HL-60 (cell line): ENCODE measurements around the gene SACS.

Experiments used
- DNase-seq, 2 experiments: peaks; one replicate each; pipeline ENCODE4 v3.0.0-alpha.2; 2010 to 2020; ENCODE audit warnings: low read depth in 1 of 2, low spot score in 1 of 2
- H3K27ac ChIP-seq: fragments of 250-450 bp; sonication (Bioruptor Pico); replicated peaks from 2 replicates; pipeline ENCODE4 v1.5.1; 2020; ENCODE audit warnings: mild to moderate bottlenecking, moderate library complexity
- H3K27me3 ChIP-seq: fragments of 250-450 bp; sonication (Bioruptor Pico); 2 replicates; pipeline ENCODE4 v1.5.1; 2021; ENCODE audit warnings: mild to moderate bottlenecking, moderate library complexity; ENCODE audit not compliant: insufficient read depth, poor library complexity, severe bottlenecking
- H3K4me3 ChIP-seq: replicated peaks from 2 replicates; pipeline ENCODE4 v1.5.1; 2011; ENCODE audit warnings: mild to moderate bottlenecking, control low read depth, low read length; ENCODE audit not compliant: insufficient read depth
- GABPA ChIP-seq: IDR thresholded peaks from 2 replicates; pipeline ENCODE4 v1.6.1; 2012; ENCODE audit warnings: low read depth
- POLR2AphosphoS5 ChIP-seq: IDR thresholded peaks from 2 replicates; pipeline ENCODE4 v1.6.1; 2012; ENCODE audit warnings: low read depth
- SPI1 ChIP-seq: IDR thresholded peaks from 2 replicates; pipeline ENCODE4 v1.6.1; 2012; ENCODE audit warnings: low read depth, mild to moderate bottlenecking, borderline replicate concordance
- long read RNA-seq: library from polyadenylated mRNA; unstranded; transcript quantifications from one replicate; pipeline ENCODE4 v2.0.0, GENCODE V29; 2020
- TF ChIP-seq, protein P1 (sequence below): IDR thresholded peaks from one replicate; pipeline ENCODE4 v1.5.1; 2011; ENCODE audit warnings: low read length, control low read depth, inconsistent platforms; ENCODE audit not compliant: insufficient read depth
- TF ChIP-seq, protein P2 (sequence below): IDR thresholded peaks from 2 replicates; pipeline ENCODE4 v1.6.1; 2012; ENCODE audit warnings: low read depth; ENCODE audit not compliant: insufficient replicate concordance

The SACS gene, protein sequence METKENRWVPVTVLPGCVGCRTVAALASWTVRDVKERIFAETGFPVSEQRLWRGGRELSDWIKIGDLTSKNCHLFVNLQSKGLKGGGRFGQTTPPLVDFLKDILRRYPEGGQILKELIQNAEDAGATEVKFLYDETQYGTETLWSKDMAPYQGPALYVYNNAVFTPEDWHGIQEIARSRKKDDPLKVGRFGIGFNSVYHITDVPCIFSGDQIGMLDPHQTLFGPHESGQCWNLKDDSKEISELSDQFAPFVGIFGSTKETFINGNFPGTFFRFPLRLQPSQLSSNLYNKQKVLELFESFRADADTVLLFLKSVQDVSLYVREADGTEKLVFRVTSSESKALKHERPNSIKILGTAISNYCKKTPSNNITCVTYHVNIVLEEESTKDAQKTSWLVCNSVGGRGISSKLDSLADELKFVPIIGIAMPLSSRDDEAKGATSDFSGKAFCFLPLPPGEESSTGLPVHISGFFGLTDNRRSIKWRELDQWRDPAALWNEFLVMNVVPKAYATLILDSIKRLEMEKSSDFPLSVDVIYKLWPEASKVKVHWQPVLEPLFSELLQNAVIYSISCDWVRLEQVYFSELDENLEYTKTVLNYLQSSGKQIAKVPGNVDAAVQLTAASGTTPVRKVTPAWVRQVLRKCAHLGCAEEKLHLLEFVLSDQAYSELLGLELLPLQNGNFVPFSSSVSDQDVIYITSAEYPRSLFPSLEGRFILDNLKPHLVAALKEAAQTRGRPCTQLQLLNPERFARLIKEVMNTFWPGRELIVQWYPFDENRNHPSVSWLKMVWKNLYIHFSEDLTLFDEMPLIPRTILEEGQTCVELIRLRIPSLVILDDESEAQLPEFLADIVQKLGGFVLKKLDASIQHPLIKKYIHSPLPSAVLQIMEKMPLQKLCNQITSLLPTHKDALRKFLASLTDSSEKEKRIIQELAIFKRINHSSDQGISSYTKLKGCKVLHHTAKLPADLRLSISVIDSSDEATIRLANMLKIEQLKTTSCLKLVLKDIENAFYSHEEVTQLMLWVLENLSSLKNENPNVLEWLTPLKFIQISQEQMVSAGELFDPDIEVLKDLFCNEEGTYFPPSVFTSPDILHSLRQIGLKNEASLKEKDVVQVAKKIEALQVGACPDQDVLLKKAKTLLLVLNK (N-terminal part only)
- long read RNA-seq, partial matches to known transcripts: 7 of 17 reads
- long read RNA-seq, other reads (novel, unspliced or antisense): 10 of 17 reads

DNA sequence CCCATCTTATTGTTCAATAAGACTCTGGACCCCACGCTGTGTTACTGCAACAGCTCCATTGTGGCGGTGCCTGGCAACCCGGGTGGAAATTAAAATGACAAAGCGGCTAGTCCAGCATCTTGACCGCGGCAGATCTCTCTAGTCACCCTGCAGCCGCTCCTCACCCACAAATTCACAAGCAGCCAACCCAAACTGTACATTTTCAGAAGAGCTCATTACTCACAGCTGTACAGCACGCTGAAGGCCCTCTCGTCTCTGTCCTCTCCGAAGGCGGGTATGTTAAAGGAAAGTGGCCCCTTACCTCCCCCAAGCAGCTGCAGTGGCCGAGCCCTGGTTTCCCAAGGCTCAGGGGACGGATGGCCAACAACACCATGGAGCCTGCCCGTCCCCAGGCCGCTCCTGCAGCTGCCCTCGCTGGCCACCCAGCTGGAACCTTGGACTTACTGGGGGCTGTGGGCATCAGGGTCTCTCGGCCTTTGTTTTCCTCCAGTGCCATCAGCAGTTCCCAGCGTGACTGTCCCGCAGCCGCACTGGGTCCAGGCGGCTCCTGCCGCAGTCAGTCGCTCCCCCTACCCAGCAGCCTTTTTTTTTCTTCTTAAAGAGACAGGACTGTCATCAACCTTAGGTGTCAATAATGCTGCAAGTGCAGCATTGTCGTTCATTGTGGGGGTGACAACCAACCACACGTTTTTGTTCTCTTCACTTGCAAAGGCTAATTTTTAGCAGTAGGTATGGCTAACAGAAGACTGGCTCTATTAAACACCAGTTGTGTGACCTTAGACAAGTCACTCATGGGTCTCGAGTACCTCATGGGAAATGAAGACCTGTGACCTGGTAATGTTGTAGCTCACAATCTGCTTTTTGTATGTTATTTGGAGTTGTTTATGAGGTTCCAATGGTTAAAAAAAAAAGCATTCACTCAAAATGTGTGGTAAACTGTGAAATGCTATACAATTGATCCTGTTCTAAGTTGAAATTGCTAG lies at the start of gene SACS:
SACS (minus strand) TSS at position 532 of the 983 bp plus-strand sequence. CDS start 22,463 bp downstream, outside the sequence.
- no peak for DNase-seq
- H3K27me3 ChIP-seq: no peaks in the 10 kb centered on the region
- TF ChIP-seq, protein P1, sequence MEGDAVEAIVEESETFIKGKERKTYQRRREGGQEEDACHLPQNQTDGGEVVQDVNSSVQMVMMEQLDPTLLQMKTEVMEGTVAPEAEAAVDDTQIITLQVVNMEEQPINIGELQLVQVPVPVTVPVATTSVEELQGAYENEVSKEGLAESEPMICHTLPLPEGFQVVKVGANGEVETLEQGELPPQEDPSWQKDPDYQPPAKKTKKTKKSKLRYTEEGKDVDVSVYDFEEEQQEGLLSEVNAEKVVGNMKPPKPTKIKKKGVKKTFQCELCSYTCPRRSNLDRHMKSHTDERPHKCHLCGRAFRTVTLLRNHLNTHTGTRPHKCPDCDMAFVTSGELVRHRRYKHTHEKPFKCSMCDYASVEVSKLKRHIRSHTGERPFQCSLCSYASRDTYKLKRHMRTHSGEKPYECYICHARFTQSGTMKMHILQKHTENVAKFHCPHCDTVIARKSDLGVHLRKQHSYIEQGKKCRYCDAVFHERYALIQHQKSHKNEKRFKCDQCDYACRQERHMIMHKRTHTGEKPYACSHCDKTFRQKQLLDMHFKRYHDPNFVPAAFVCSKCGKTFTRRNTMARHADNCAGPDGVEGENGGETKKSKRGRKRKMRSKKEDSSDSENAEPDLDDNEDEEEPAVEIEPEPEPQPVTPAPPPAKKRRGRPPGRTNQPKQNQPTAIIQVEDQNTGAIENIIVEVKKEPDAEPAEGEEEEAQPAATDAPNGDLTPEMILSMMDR: no peak
- TF ChIP-seq, protein P2, sequence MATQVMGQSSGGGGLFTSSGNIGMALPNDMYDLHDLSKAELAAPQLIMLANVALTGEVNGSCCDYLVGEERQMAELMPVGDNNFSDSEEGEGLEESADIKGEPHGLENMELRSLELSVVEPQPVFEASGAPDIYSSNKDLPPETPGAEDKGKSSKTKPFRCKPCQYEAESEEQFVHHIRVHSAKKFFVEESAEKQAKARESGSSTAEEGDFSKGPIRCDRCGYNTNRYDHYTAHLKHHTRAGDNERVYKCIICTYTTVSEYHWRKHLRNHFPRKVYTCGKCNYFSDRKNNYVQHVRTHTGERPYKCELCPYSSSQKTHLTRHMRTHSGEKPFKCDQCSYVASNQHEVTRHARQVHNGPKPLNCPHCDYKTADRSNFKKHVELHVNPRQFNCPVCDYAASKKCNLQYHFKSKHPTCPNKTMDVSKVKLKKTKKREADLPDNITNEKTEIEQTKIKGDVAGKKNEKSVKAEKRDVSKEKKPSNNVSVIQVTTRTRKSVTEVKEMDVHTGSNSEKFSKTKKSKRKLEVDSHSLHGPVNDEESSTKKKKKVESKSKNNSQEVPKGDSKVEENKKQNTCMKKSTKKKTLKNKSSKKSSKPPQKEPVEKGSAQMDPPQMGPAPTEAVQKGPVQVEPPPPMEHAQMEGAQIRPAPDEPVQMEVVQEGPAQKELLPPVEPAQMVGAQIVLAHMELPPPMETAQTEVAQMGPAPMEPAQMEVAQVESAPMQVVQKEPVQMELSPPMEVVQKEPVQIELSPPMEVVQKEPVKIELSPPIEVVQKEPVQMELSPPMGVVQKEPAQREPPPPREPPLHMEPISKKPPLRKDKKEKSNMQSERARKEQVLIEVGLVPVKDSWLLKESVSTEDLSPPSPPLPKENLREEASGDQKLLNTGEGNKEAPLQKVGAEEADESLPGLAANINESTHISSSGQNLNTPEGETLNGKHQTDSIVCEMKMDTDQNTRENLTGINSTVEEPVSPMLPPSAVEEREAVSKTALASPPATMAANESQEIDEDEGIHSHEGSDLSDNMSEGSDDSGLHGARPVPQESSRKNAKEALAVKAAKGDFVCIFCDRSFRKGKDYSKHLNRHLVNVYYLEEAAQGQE: no peak
- TF ChIP-seq GABPA: no peak
- no peak for TF ChIP-seq SPI1
- no peak for TF ChIP-seq POLR2AphosphoS5
- no peak within 1 kb of the TSS for H3K27ac ChIP-seq
- no peak within 1 kb of the TSS for H3K4me3 ChIP-seq

DNA sequence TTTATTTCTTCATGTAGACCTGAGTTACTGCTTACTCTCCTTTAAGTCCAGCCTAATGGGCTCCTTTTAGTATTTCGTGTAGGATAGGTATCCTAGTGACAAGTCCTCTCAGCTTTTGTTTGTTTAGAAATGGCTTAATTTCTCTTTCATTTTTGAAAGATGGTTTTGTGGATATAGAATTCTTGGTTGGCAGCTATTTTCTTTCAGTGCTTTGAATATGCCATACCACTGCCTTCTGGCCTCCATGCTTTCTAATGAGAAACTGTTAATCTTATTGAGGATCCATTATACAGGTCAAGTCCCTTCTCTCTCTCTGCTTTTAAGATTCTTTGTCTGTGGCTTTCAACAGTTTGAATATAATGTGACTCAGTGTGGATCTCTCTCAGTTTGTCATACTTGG lies 46.8 kb upstream of the SACS start:
- no peak overlapping the region for H3K4me3 ChIP-seq
- DNase-seq: no peak
- no peaks in the 10 kb centered on the region for H3K27me3 ChIP-seq
- no peak overlapping the region for H3K27ac ChIP-seq
- TF ChIP-seq POLR2AphosphoS5 (no peak), SPI1 (no peak), GABPA (no peak)
- TF ChIP-seq, protein P1: no peak
- TF ChIP-seq, protein P2: no peak

DNA sequence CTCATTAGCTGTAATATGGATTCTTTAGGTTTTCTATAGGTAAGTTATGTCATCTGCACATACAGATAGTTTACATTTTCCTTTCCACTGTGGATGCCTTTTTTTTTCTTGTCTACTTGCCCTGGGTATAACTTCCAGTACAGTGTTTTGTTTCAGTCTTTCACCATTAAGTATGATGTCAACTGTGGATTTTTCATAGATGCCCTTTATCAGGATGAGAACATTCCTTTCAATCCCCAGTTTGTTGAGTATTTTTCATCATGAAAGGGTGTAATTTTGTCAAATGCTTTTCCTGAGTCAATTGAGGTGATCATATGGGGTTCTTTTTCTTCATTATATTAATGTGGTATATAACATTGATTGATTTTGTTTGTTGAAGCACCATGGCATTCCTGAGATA lies 43.6 kb upstream of the SACS start:
- Histone ChIP-seq H3K27ac (no peak overlapping the region), H3K4me3 (no peak overlapping the region), H3K27me3 (no peaks in the 10 kb centered on the region)
- no peak for DNase-seq
- TF ChIP-seq, protein P2: no peak
- no peak for TF ChIP-seq GABPA
- no peak for TF ChIP-seq POLR2AphosphoS5
- TF ChIP-seq, protein P1: no peak
- TF ChIP-seq SPI1: no peak
